Ishikawa (cell line): Measurements from ENCODE around the gene CHST6.

Experiments
- CEBPB ChIP-seq: IDR thresholded peaks from 2 replicates; pipeline ENCODE4 v1.6.1; 2012
- CREB1 ChIP-seq: IDR thresholded peaks from 2 replicates; pipeline ENCODE4 v1.6.1; 2012; ENCODE audit warnings: low read depth
- EGR1 ChIP-seq: IDR thresholded peaks from 2 replicates; pipeline ENCODE4 v1.6.1; 2012
- EP300 ChIP-seq: IDR thresholded peaks from 2 replicates; pipeline ENCODE4 v1.6.1; 2012; ENCODE audit warnings: borderline replicate concordance
- FOXM1 ChIP-seq: IDR thresholded peaks from 2 replicates; pipeline ENCODE4 v1.6.1; 2012; ENCODE audit warnings: low read depth, borderline replicate concordance
- NFIC ChIP-seq: IDR thresholded peaks from 2 replicates; pipeline ENCODE4 v1.6.1; 2012
- RAD21 ChIP-seq: IDR thresholded peaks from 2 replicates; pipeline ENCODE4 v1.6.1; 2012; ENCODE audit warnings: low read depth
- REST ChIP-seq: IDR thresholded peaks from 2 replicates; pipeline ENCODE4 v1.6.1; 2012; ENCODE audit warnings: low read depth, mild to moderate bottlenecking
- TAF1 ChIP-seq: IDR thresholded peaks from 2 replicates; pipeline ENCODE4 v1.6.1; 2012; ENCODE audit warnings: low read depth, mild to moderate bottlenecking
- TCF12 ChIP-seq: IDR thresholded peaks from 2 replicates; pipeline ENCODE4 v1.6.1; 2012; ENCODE audit warnings: low read depth
- TEAD4 ChIP-seq: IDR thresholded peaks from 2 replicates; pipeline ENCODE4 v1.6.1; 2012
- YY1 ChIP-seq: IDR thresholded peaks from 2 replicates; pipeline ENCODE4 v1.6.1; 2012; ENCODE audit warnings: low read depth
- ZBTB7A ChIP-seq: IDR thresholded peaks from 2 replicates; pipeline ENCODE4 v1.6.1; 2012; ENCODE audit warnings: low read depth
- TF ChIP-seq, protein P1 (sequence below): IDR thresholded peaks from 2 replicates; pipeline ENCODE4 v1.6.1; 2012
- TF ChIP-seq, protein P2 (sequence below): IDR thresholded peaks from 2 replicates; pipeline ENCODE4 v1.6.1; 2012

Gene CHST6

GRCh38 chr16:75446416-75446815 lies 48.8 kb downstream of the CHST6 start:
- TF ChIP-seq FOXM1, result no peak
- TF ChIP-seq, protein P1, sequence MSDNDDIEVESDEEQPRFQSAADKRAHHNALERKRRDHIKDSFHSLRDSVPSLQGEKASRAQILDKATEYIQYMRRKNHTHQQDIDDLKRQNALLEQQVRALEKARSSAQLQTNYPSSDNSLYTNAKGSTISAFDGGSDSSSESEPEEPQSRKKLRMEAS, result no peak
- TF ChIP-seq CEBPB, result no peak
- no peak for TF ChIP-seq TEAD4
- no peak for TF ChIP-seq RAD21
- TF ChIP-seq CREB1, result no peak
- TF ChIP-seq TCF12, result no peak
- no peak for TF ChIP-seq REST
- TF ChIP-seq YY1, result no peak
- no peak for TF ChIP-seq EP300
- no peak for TF ChIP-seq NFIC
- no peak for TF ChIP-seq ZBTB7A
- TF ChIP-seq, protein P2, sequence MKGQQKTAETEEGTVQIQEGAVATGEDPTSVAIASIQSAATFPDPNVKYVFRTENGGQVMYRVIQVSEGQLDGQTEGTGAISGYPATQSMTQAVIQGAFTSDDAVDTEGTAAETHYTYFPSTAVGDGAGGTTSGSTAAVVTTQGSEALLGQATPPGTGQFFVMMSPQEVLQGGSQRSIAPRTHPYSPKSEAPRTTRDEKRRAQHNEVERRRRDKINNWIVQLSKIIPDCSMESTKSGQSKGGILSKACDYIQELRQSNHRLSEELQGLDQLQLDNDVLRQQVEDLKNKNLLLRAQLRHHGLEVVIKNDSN, result no peak
- no peak for TF ChIP-seq TAF1
- no peak for TF ChIP-seq EGR1

GRCh38 chr16:75445298-75445697 lies 49.9 kb downstream of the CHST6 start:
- no peak for TF ChIP-seq YY1
- no peak for TF ChIP-seq ZBTB7A
- no peak for TF ChIP-seq CREB1
- no peak for TF ChIP-seq FOXM1
- no peak for TF ChIP-seq TEAD4
- TF ChIP-seq, protein P1, result no peak
- TF ChIP-seq EGR1, result no peak
- no peak for TF ChIP-seq EP300
- no peak for TF ChIP-seq TAF1
- TF ChIP-seq, protein P2, result no peak
- no peak for TF ChIP-seq TCF12
- TF ChIP-seq RAD21, result no peak
- no peak for TF ChIP-seq CEBPB
- TF ChIP-seq NFIC, result no peak

- TF ChIP-seq ZBTB7A, result no peak
- no peak for TF ChIP-seq EGR1
- no peak for TF ChIP-seq YY1
- TF ChIP-seq CREB1, result no peak
- TF ChIP-seq TEAD4, result no peak
- TF ChIP-seq, protein P1, result no peak
- no peak for TF ChIP-seq CEBPB
- TF ChIP-seq EP300, result no peak
- no peak for TF ChIP-seq FOXM1
- TF ChIP-seq, protein P2, result no peak
- no peak for TF ChIP-seq REST
- no peak for TF ChIP-seq TAF1
- TF ChIP-seq TCF12, result no peak
- no peak for TF ChIP-seq NFIC
- no peak for TF ChIP-seq RAD21
Measured at GRCh38 chr16:75443298-75443697, 51.9 kb downstream of the CHST6 start.

DNA sequence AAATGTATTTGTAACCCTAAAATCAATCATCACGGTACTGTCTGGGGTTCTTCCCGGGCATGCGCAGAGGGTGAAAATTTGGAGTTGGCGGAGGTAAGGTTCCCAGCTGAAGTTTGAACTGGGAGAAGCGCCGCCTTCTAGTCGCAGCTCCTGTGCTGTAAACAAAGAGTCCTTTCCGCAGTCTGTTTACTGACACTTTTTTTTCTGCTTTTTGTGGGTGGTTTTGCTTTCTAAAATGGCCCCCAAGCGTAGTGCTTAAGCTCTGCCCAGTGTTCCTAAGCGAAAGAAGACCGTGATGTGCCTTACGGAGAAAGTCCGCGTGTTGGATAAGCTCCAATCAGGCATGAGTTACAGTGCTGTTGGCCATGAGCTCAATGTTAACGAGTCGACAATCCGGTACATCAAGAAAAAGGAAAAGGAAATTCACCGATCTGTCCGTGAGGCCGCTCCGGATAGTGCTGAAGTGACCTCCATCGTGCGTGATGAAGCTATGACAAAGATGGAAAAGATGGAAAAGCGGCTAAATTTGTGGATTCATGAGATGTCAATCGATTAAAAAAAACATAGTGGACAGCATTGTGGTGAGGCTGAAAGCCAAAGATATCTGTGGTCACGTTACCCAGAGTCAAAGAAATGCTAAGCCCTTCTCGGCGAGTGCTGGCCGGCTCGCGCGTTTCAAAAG lies 61.4 kb downstream of the CHST6 start:
- TF ChIP-seq, protein P1, result peak; percentile 96
- TF ChIP-seq TAF1 (peak; percentile 23; the same call in 1 of the 2 replicates), YY1 (peak; percentile 81; the same call in 1 of the 2 replicates), REST (no peak), TEAD4 (no peak), CEBPB (no peak)
- TF ChIP-seq, protein P2, result peak; percentile 38; the same call in 1 of the 2 replicates
